Activated CD8-positive, alpha-beta T cell treated with anti-CD3 and anti-CD28 coated beads for 36 hours (primary cell): ENCODE measurements around the gene IL36B. TPM values are rescaled to one million over a fixed set of nuclear protein-coding genes. Genes with fewer than 3 reads are reported as not detected.

Experiments used
- ATAC-seq: fragments of 200-7000 bp; cut with Tn5 transposase; one replicate; pipeline ENCODE4 v1.10.0; 2021; ENCODE audit warnings: mild to moderate bottlenecking, moderate library complexity
- CTCF ChIA-PET: fragments of 350-600 bp; sonication (Branson Sonifier 250); formaldehyde crosslinking; loops from one replicate; lab custom pipeline; 2021; ENCODE audit warnings: antibody characterized with exemption; lab: Charles Lee
- POLR2A ChIA-PET: fragments of 350-600 bp; sonication (Branson Sonifier 250); formaldehyde crosslinking; loops from one replicate; lab custom pipeline; 2021; ENCODE audit warnings: antibody characterized with exemption; lab: Charles Lee
- DNase-seq: peaks from one replicate; pipeline ENCODE4 v3.0.0-alpha.2; 2020
- H3K27ac Mint-ChIP-seq: one replicate; pipeline ENCODE4 v1.8.0; 2021; ENCODE audit warnings: mild to moderate bottlenecking, mixed read lengths
- H3K27me3 Mint-ChIP-seq: one replicate; pipeline ENCODE4 v1.8.0; 2021; ENCODE audit warnings: mixed read lengths
- H3K36me3 Mint-ChIP-seq: one replicate; pipeline ENCODE4 v1.8.0; 2021; ENCODE audit warnings: low read depth, mixed read lengths
- H3K4me1 Mint-ChIP-seq: one replicate; pipeline ENCODE4 v1.8.0; 2021; ENCODE audit warnings: low read depth, mixed read lengths
- H3K4me3 Mint-ChIP-seq: one replicate; pipeline ENCODE4 v1.8.0; 2021; ENCODE audit warnings: mild to moderate bottlenecking, moderate library complexity, mixed read lengths
- H3K9me3 Mint-ChIP-seq: one replicate; pipeline ENCODE4 v1.8.0; 2021; ENCODE audit warnings: mixed read lengths
- CTCF ChIP-seq: fragments of 200-600 bp; IDR thresholded peaks from one replicate; pipeline ENCODE4 v1.8.0; 2022; ENCODE audit warnings: antibody characterized with exemption, mild to moderate bottlenecking
- intact Hi-C: fragments of 100-400 bp; cut with micrococcal nuclease; formaldehyde crosslinking; loops from one replicate; pipeline ENCODE4 v1.10.0; 2022
- total RNA-seq, 2 experiments: library from RNA; stranded (reverse); gene quantifications; one replicate each; pipeline ENCODE4 v1.2.3, GENCODE V29; 2021

Gene IL36B
- total RNA-seq, 2 experiments from 2014 or later: not detected

- H3K4me3 Mint-ChIP-seq: no peak overlapping the region
- ATAC-seq (no peak), DNase-seq (no peak)
- TF ChIP-seq CTCF: no peak
- H3K27me3 Mint-ChIP-seq: peaks cover 3% of the 10 kb centered on the region
- H3K27ac Mint-ChIP-seq: no peak overlapping the region
- H3K36me3 Mint-ChIP-seq: no peaks in the 10 kb centered on the region
- POLR2A ChIA-PET: no interaction called here
- intact Hi-C loops: no loop called here
- no peaks in the 10 kb centered on the region for H3K4me1 Mint-ChIP-seq
- H3K9me3 Mint-ChIP-seq: no peaks in the 10 kb centered on the region
- CTCF ChIA-PET: interaction anchor here (1.0 to 1.1 kb wide), 2 partner anchors 18 to 308 kb away, joined by 3 to 4 read pairs; no protein-coding TSS in a partner anchor
These were observed 9.5 kb upstream of the IL36B start for GRCh38 chr2:113061896-113062770.

DNA sequence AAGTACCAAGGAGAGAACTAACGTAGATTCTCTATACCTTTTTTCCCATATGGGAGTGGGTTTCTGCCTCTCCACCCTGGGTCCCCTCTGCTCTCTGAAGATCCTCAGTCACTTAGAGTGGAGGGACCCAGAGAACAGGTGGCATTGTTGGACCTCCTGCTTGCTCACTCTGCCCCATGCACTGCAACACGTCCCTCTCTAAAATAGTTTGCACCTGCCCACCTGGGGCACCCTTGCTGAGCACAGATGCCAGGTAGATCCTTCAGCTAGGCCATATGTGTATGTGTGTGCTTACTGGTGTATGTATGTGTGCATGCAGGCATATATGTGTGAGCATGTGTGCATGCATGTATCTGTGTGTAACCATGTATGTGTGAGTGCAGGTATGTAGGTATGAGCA lies 8.6 kb upstream of the IL36B start:
- Mint-ChIP-seq H3K9me3 (peaks cover 2% of the 10 kb centered on the region), H3K27me3 (peaks cover 3% of the 10 kb centered on the region), H3K36me3 (peaks cover under 1% of the 10 kb centered on the region), H3K4me3 (no peak overlapping the region), H3K4me1 (peaks cover 6% of the 10 kb centered on the region), H3K27ac (no peak overlapping the region)
- no peak for ATAC-seq
- DNase-seq: no peak
- intact Hi-C loops: no loop called here
- ChIA-PET POLR2A (no interaction called here), CTCF (no interaction called here)
- TF ChIP-seq CTCF: no peak

- POLR2A ChIA-PET: no interaction called here
- ATAC-seq: no peak
- no peak for DNase-seq
- Mint-ChIP-seq H3K27ac (no peak overlapping the region), H3K9me3 (peaks cover 5% of the 10 kb centered on the region), H3K27me3 (peaks cover 3% of the 10 kb centered on the region), H3K4me3 (no peak overlapping the region), H3K36me3 (peaks cover 2% of the 10 kb centered on the region), H3K4me1 (peaks cover 8% of the 10 kb centered on the region)
- CTCF ChIA-PET: interaction anchor here (3.0 kb wide), 1 partner anchor 19 kb away, joined by 11 read pairs; no protein-coding TSS in a partner anchor
- no peak for TF ChIP-seq CTCF
- intact Hi-C loops: no loop called here
These were observed 8.1 kb upstream of the IL36B start for GRCh38 chr2:113060796-113061195.

DNA sequence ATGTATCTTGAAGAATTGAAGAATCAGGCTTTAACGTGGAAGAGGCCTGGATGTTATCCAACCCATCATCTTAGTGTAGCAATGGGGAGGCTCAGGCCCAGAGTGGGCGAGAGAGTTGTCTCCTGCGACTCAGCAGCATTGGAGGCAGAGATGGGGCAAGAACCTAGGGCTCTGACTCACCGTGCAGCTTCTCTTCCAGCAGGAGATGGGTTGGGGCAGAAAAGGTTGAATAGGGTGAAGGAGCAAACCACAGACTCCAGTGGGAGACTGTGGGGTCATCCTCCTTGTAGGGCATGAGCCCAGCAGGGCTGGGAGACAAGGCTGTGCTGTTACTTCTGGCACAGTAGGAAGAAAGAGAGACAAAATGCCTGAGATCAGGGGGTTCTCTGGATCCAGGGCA lies 7.7 kb upstream of the IL36B start:
- intact Hi-C loops: no loop called here
- peaks cover 3% of the 10 kb centered on the region for H3K27me3 Mint-ChIP-seq
- H3K9me3 Mint-ChIP-seq: peaks cover 9% of the 10 kb centered on the region
- no peak overlapping the region for H3K4me3 Mint-ChIP-seq
- CTCF ChIA-PET: interaction anchor here (3.0 kb wide), 1 partner anchor 20 kb away, joined by 11 read pairs; no protein-coding TSS in a partner anchor
- H3K27ac Mint-ChIP-seq: no peak overlapping the region
- TF ChIP-seq CTCF: no peak
- peaks cover 5% of the 10 kb centered on the region for H3K36me3 Mint-ChIP-seq
- peaks cover 8% of the 10 kb centered on the region for H3K4me1 Mint-ChIP-seq
- POLR2A ChIA-PET: no interaction called here
- ATAC-seq (no peak), DNase-seq (no peak)
